Subcutaneous adipose tissue (tissue), 4 donors: ENCODE data around the gene PAX2. TPM values are rescaled to one million over a fixed set of nuclear protein-coding genes. Genes with fewer than 3 reads are reported as not detected.

ENCODE experiments used
- CTCF ChIP-seq: fragments of 450-650 bp; IDR thresholded peaks from one replicate; pipeline ENCODE4 v1.5.1; 2016; ENCODE audit warnings: low read depth, mild to moderate bottlenecking, control low read depth, antibody characterized with exemption, moderate library complexity
- total RNA-seq, 4 donors: library from RNA; depleted of rRNA; stranded (reverse); fragments of >200 nt; gene quantifications; one replicate each; pipeline ENCODE4 v1.1.0, GENCODE V29; 2016

PAX2 gene
- total RNA-seq, 4 donors from 2014 or later: not detected

- no peak for TF ChIP-seq CTCF
These were observed 29.7 kb upstream of the PAX2 start for GRCh38 chr10:100715445-100716385.

GRCh38 chr10:100717166-100717565 is 28.2 kb upstream of the PAX2 start:
- TF ChIP-seq CTCF: no peak

- no peak for TF ChIP-seq CTCF
These were observed 27.1 kb upstream of the PAX2 start for GRCh38 chr10:100718197-100718742.

GRCh38 chr10:100723180-100723579 is 22.2 kb upstream of the PAX2 start:
- no peak for TF ChIP-seq CTCF

- no peak for TF ChIP-seq CTCF
These were observed 21.4 kb upstream of the PAX2 start for GRCh38 chr10:100723770-100724530.

GRCh38 chr10:100724531-100725027 is 20.8 kb upstream of the PAX2 start:
- TF ChIP-seq CTCF: no peak

- no peak for TF ChIP-seq CTCF
These were observed 20.3 kb upstream of the PAX2 start for GRCh38 chr10:100725071-100725471.
